Measurements from ENCODE around the gene MAGEB3. TPM values are rescaled to one million over a fixed set of nuclear protein-coding genes. Genes with fewer than 3 reads are reported as not detected.

Gene MAGEB3
- polyA plus RNA-seq, 1 experiment = not detected

GRCh38 chrX:30270639-30271038 is 40.2 kb downstream of the MAGEB3 start:
- H3K27me3 ChIP-seq (ENCODE audit: control insufficient read depth, insufficient read depth, low read length) = no peaks in the 10 kb centered on the region
- no peak for DNase-seq (ENCODE audit: low read depth, low spot score)
- TF ChIP-seq CTCF (IDR thresholded peaks at IDR 0.05; ENCODE audit: low read depth, low read length) = no peak
- H3K9me3 ChIP-seq (ENCODE audit: control insufficient read depth, insufficient read depth, low read length) = no peaks in the 10 kb centered on the region
- no peak overlapping the region for H3K4me3 ChIP-seq (ENCODE audit: low read depth, low read length)
- CTCF ChIA-PET = no interaction called here
- POLR2A ChIA-PET = no interaction called here
- H3K27ac ChIP-seq (ENCODE audit: low read depth, low read length) = no peak overlapping the region

- ChIA-PET CTCF (interaction anchor here (1.3 kb wide), 1 partner anchor 11 kb away, joined by 4 read pairs; no protein-coding TSS in a partner anchor), POLR2A (no interaction called here)
- DNase-seq (ENCODE audit: low read depth, low spot score) = no peak
- TF ChIP-seq CTCF (IDR thresholded peaks at IDR 0.05; ENCODE audit: low read depth, low read length) = peak; percentile 30; the same call in 1 of the 2 replicates
- no peak overlapping the region for H3K27ac ChIP-seq (ENCODE audit: low read depth, low read length)
- no peaks in the 10 kb centered on the region for H3K27me3 ChIP-seq (ENCODE audit: control insufficient read depth, insufficient read depth, low read length)
- no peak overlapping the region for H3K4me3 ChIP-seq (ENCODE audit: low read depth, low read length)
- no peaks in the 10 kb centered on the region for H3K9me3 ChIP-seq (ENCODE audit: control insufficient read depth, insufficient read depth, low read length)
Measured at GRCh38 chrX:30275498-30275897, 45.0 kb downstream of the MAGEB3 start.

- POLR2A ChIA-PET = no interaction called here
- CTCF ChIA-PET = no interaction called here
- Histone ChIP-seq H3K9me3 (ENCODE audit: control insufficient read depth, insufficient read depth, low read length) (no peaks in the 10 kb centered on the region), H3K4me3 (ENCODE audit: low read depth, low read length) (no peak overlapping the region), H3K27me3 (ENCODE audit: control insufficient read depth, insufficient read depth, low read length) (no peaks in the 10 kb centered on the region), H3K27ac (ENCODE audit: low read depth, low read length) (no peak overlapping the region)
- no peak for TF ChIP-seq CTCF (IDR thresholded peaks at IDR 0.05; ENCODE audit: low read depth, low read length)
- no peak for DNase-seq (ENCODE audit: low read depth, low spot score)
Measured at GRCh38 chrX:30278365-30278764, 47.9 kb downstream of the MAGEB3 start.

GRCh38 chrX:30280428-30280827 is 50.0 kb downstream of the MAGEB3 start:
- no peak for DNase-seq (ENCODE audit: low read depth, low spot score)
- CTCF ChIA-PET = no interaction called here
- Histone ChIP-seq H3K27me3 (ENCODE audit: control insufficient read depth, insufficient read depth, low read length) (no peaks in the 10 kb centered on the region), H3K27ac (ENCODE audit: low read depth, low read length) (no peak overlapping the region), H3K4me3 (ENCODE audit: low read depth, low read length) (no peak overlapping the region), H3K9me3 (ENCODE audit: control insufficient read depth, insufficient read depth, low read length) (no peaks in the 10 kb centered on the region)
- no peak for TF ChIP-seq CTCF (IDR thresholded peaks at IDR 0.05; ENCODE audit: low read depth, low read length)
- POLR2A ChIA-PET = no interaction called here

GRCh38 chrX:30282527-30282926 is 52.1 kb downstream of the MAGEB3 start:
- CTCF ChIA-PET = no interaction called here
- Histone ChIP-seq H3K27me3 (ENCODE audit: control insufficient read depth, insufficient read depth, low read length) (no peaks in the 10 kb centered on the region), H3K27ac (ENCODE audit: low read depth, low read length) (no peak overlapping the region), H3K9me3 (ENCODE audit: control insufficient read depth, insufficient read depth, low read length) (no peaks in the 10 kb centered on the region), H3K4me3 (ENCODE audit: low read depth, low read length) (no peak overlapping the region)
- no peak for TF ChIP-seq CTCF (IDR thresholded peaks at IDR 0.05; ENCODE audit: low read depth, low read length)
- POLR2A ChIA-PET = no interaction called here
- no peak for DNase-seq (ENCODE audit: low read depth, low spot score)

All from AG04450 (cell line).